ENCODE results near the gene NEK6. TPM values are rescaled to one million over a fixed set of nuclear protein-coding genes. Genes with fewer than 3 reads are reported as not detected.
A peak's percentile ranks its signal among the peaks of the same experiment; 100 is the strongest.

Gene NEK6
- total RNA-seq, 1 experiment from 2014 or later = 21.1 TPM

GRCh38 chr9:124303762-124304161, 46.0 kb downstream of the NEK6 start:
- H3K79me2 ChIP-seq (ENCODE audit: low read length) = peaks cover 24% of the 10 kb centered on the region

GRCh38 chr9:124304285-124304684, 46.5 kb downstream of the NEK6 start:
- DNase-seq (no peak), ATAC-seq (no peak)
- Histone ChIP-seq H3K27ac (ENCODE audit: low read length) (no peak overlapping the region), H3K36me3 (ENCODE audit: low read depth, low read length) (peaks cover 7% of the 10 kb centered on the region), H4K20me1 (ENCODE audit: low read length) (no peaks in the 10 kb centered on the region), H3K4me2 (ENCODE audit: low read length) (no peak overlapping the region), H3K4me1 (ENCODE audit: insufficient read depth, low read length) (peaks cover 28% of the 10 kb centered on the region), H2AFZ (ENCODE audit: low read length) (no peak overlapping the region), H3K79me2 (ENCODE audit: low read length) (peaks cover 18% of the 10 kb centered on the region), H3K9me2 (replicated peaks; ENCODE audit: low read length) (no peaks in the 10 kb centered on the region), H3F3A (ENCODE audit: low read length, unreplicated experiment) (no peaks in the 10 kb centered on the region), H3K27me3 (ENCODE audit: low read length) (no peaks in the 10 kb centered on the region), H3K4me3 (ENCODE audit: low read length) (no peak overlapping the region), H3K9me3 (ENCODE audit: low read length) (no peaks in the 10 kb centered on the region), H3K9ac (ENCODE audit: low read length) (no peak overlapping the region)
- no peak for TF ChIP-seq EZH2phosphoT487 (IDR thresholded peaks at IDR 0.05; ENCODE audit: borderline replicate concordance, low read length)
- no peak for TF ChIP-seq EZH2 (IDR thresholded peaks at IDR 0.05; ENCODE audit: low read length, unreplicated experiment)
- TF ChIP-seq CTCF (conservative IDR thresholded peaks at IDR 0.05; ENCODE audit: low read depth, low read length) = no peak
- intact Hi-C loops (cut with micrococcal nuclease) = no loop called here
- POLR2A ChIA-PET (ENCODE audit: unreplicated experiment) = interaction anchor here (0.6 kb wide), 1 partner anchor 186 kb away, joined by 3 read pairs; no protein-coding TSS in a partner anchor
- CTCF ChIA-PET = no interaction called here
- BruUV-seq (replicated peaks) = no TSS peak

More at GRCh38 chr9:124303762-124304161, 46.0 kb downstream of the NEK6 start:
- no peak for DNase-seq
- no TSS peak for BruUV-seq (replicated peaks)
- CTCF ChIA-PET = interaction anchor here (0.6 kb wide), 1 partner anchor 17 kb away, joined by 3 read pairs; no protein-coding TSS in a partner anchor
- ATAC-seq = no peak
- Histone ChIP-seq H3K9me2 (replicated peaks; ENCODE audit: low read length) (no peaks in the 10 kb centered on the region), H3K27me3 (ENCODE audit: low read length) (no peaks in the 10 kb centered on the region), H3K4me3 (ENCODE audit: low read length) (no peak overlapping the region), H2AFZ (ENCODE audit: low read length) (no peak overlapping the region), H3K36me3 (ENCODE audit: low read depth, low read length) (peaks cover 7% of the 10 kb centered on the region; the same call in 1 of the 2 replicates), H3K9me3 (ENCODE audit: low read length) (no peaks in the 10 kb centered on the region), H3K4me1 (ENCODE audit: insufficient read depth, low read length) (peaks cover 33% of the 10 kb centered on the region), H3K4me2 (ENCODE audit: low read length) (no peak overlapping the region), H3K9ac (ENCODE audit: low read length) (no peak overlapping the region), H4K20me1 (ENCODE audit: low read length) (no peaks in the 10 kb centered on the region), H3K27ac (ENCODE audit: low read length) (no peak overlapping the region), H3F3A (ENCODE audit: low read length, unreplicated experiment) (no peaks in the 10 kb centered on the region)
- TF ChIP-seq EZH2 (IDR thresholded peaks at IDR 0.05; ENCODE audit: low read length, unreplicated experiment) (no peak), CTCF (conservative IDR thresholded peaks at IDR 0.05; ENCODE audit: low read depth, low read length) (no peak), EZH2phosphoT487 (IDR thresholded peaks at IDR 0.05; ENCODE audit: borderline replicate concordance, low read length) (no peak)
- POLR2A ChIA-PET (ENCODE audit: unreplicated experiment) = no interaction called here
- intact Hi-C loops (cut with micrococcal nuclease) = no loop called here

GRCh38 chr9:124306098-124306735, 48.5 kb downstream of the NEK6 start:
- Histone ChIP-seq H3K27ac (ENCODE audit: low read length) (peak overlapping the region; percentile 63), H2AFZ (ENCODE audit: low read length) (no peak overlapping the region), H3K4me2 (ENCODE audit: low read length) (peak overlapping the region; percentile 20), H3F3A (ENCODE audit: low read length, unreplicated experiment) (no peaks in the 10 kb centered on the region), H3K9me3 (ENCODE audit: low read length) (no peaks in the 10 kb centered on the region), H3K4me1 (ENCODE audit: insufficient read depth, low read length) (peaks cover 22% of the 10 kb centered on the region), H4K20me1 (ENCODE audit: low read length) (no peaks in the 10 kb centered on the region), H3K4me3 (ENCODE audit: low read length) (no peak overlapping the region), H3K9me2 (replicated peaks; ENCODE audit: low read length) (no peaks in the 10 kb centered on the region), H3K9ac (ENCODE audit: low read length) (no peak overlapping the region), H3K27me3 (ENCODE audit: low read length) (no peaks in the 10 kb centered on the region), H3K79me2 (ENCODE audit: low read length) (peaks cover 18% of the 10 kb centered on the region; the same call in 1 of the 2 replicates), H3K36me3 (ENCODE audit: low read depth, low read length) (peaks cover 7% of the 10 kb centered on the region)
- no TSS peak for BruUV-seq (replicated peaks)
- CTCF ChIA-PET = no interaction called here
- intact Hi-C loops (cut with micrococcal nuclease) = loop anchor here (5.0 kb wide), 1 partner anchor 49 kb away; the partner anchor contains the start of gene NEK6
- POLR2A ChIA-PET (ENCODE audit: unreplicated experiment) = no interaction called here
- DNase-seq (peak; percentile 61), ATAC-seq (peak; percentile 51)
- TF ChIP-seq EZH2phosphoT487 (IDR thresholded peaks at IDR 0.05; ENCODE audit: borderline replicate concordance, low read length) (no peak), CTCF (conservative IDR thresholded peaks at IDR 0.05; ENCODE audit: low read depth, low read length) (no peak), EZH2 (IDR thresholded peaks at IDR 0.05; ENCODE audit: low read length, unreplicated experiment) (no peak)
